ENCODE data around the gene SVEP1.
"Not testable (repeated sequence)": the region's sequence is repeated elsewhere in the genome, so short reads cannot be mapped to it uniquely, and the experiment has no call there.

Gene SVEP1

GRCh38 chr9:110444911-110445310 is 134.6 kb downstream of the SVEP1 start:
- no peak for DNase-seq (ENCODE audit: low spot score)

- no peak for DNase-seq (ENCODE audit: low spot score)
These were observed 135.7 kb downstream of the SVEP1 start for GRCh38 chr9:110443866-110444220.

- no peak for DNase-seq (ENCODE audit: low spot score)
These were observed 136.2 kb downstream of the SVEP1 start for GRCh38 chr9:110443146-110443865.

GRCh38 chr9:110440796-110441195 is 138.7 kb downstream of the SVEP1 start:
- DNase-seq (ENCODE audit: low spot score), result no peak

- DNase-seq (ENCODE audit: low spot score), result no peak
These were observed 139.4 kb downstream of the SVEP1 start for GRCh38 chr9:110440172-110440571.

GRCh38 chr9:110432253-110432652 is 147.3 kb downstream of the SVEP1 start:
- DNase-seq (ENCODE audit: low spot score), result no peak

- no peak for DNase-seq (ENCODE audit: low spot score)
These were observed 150.1 kb downstream of the SVEP1 start for GRCh38 chr9:110429453-110429852.

GRCh38 chr9:110427497-110428104 is 151.9 kb downstream of the SVEP1 start:
- DNase-seq (ENCODE audit: low spot score), result peak; percentile 46

GRCh38 chr9:110426052-110426709 is 153.4 kb downstream of the SVEP1 start:
- no peak for DNase-seq (ENCODE audit: low spot score)

GRCh38 chr9:110414471-110414870 is 165.1 kb downstream of the SVEP1 start:
- no peak for DNase-seq (ENCODE audit: low spot score)

- no peak for DNase-seq (ENCODE audit: low spot score)
These were observed 168.6 kb downstream of the SVEP1 start for GRCh38 chr9:110410961-110411360.

GRCh38 chr9:110408598-110408997 is 170.9 kb downstream of the SVEP1 start:
- DNase-seq (ENCODE audit: low spot score), result no peak

- no peak for DNase-seq (ENCODE audit: low spot score)
These were observed 173.6 kb downstream of the SVEP1 start for GRCh38 chr9:110405858-110406443.

GRCh38 chr9:110404473-110404872 is 175.1 kb downstream of the SVEP1 start:
- DNase-seq (ENCODE audit: low spot score), result no peak

- DNase-seq (ENCODE audit: low spot score), result no peak
These were observed 179.6 kb downstream of the SVEP1 start for GRCh38 chr9:110399983-110400382.

GRCh38 chr9:110398992-110399391 is 180.5 kb downstream of the SVEP1 start:
- DNase-seq (ENCODE audit: low spot score), result not testable (repeated sequence)

GRCh38 chr9:110391826-110392485 is 187.6 kb downstream of the SVEP1 start:
- DNase-seq (ENCODE audit: low spot score), result no peak

- DNase-seq (ENCODE audit: low spot score), result no peak
These were observed 190.3 kb downstream of the SVEP1 start for GRCh38 chr9:110389148-110389750.

GRCh38 chr9:110383491-110383890 is 196.1 kb downstream of the SVEP1 start:
- DNase-seq (ENCODE audit: low spot score), result no peak

GRCh38 chr9:110382731-110383130 is 196.8 kb downstream of the SVEP1 start:
- DNase-seq (ENCODE audit: low spot score), result no peak

GRCh38 chr9:110371411-110372007 is 208.0 kb downstream of the SVEP1 start:
- DNase-seq (ENCODE audit: low spot score), result no peak

- no peak for DNase-seq (ENCODE audit: low spot score)
These were observed 209.2 kb downstream of the SVEP1 start for GRCh38 chr9:110370315-110370714.

Data from activated CD4-positive, alpha-beta T cell treated with anti-CD3 and anti-CD28 coated beads, Interleukin-2, Interleukin-4, amounts not matched to agents 100 ng/mL and 50 ng/mL, durations not matched to agents 16 hours and 8 hours (primary cell).